Esophagus muscularis mucosa (tissue), 4 donors: ENCODE measurements around the gene DENND1C. TPM values are rescaled to one million over a fixed set of nuclear protein-coding genes. Genes with fewer than 3 reads are reported as not detected.
A peak's percentile ranks its signal among the peaks of the same experiment; 100 is the strongest.

Experiments
- DNase-seq: peaks from one replicate; pipeline ENCODE4 v3.0.0-alpha.2; 2017; ENCODE audit errors: extremely low spot score
- H3K27ac ChIP-seq, 4 donors: fragments of 200-600 bp; sonication (generic); replicated peaks in 1 of 4; 1 replicate in 3 of 4; 2 replicates in 1 of 4; pipeline ENCODE4 v1.5.1; 2016 to 2019; ENCODE audit warnings: mild to moderate bottlenecking in 1 of 4
- H3K27me3 ChIP-seq, 4 donors: fragments of 200-600 bp; sonication (generic); one replicate each; pipeline versions ENCODE4 v1.5.1 to v1.6.0; 2016 to 2019
- H3K36me3 ChIP-seq, 4 donors: fragments of 200-600 bp; sonication (generic); one replicate each; pipeline ENCODE4 v1.5.1; 2016 to 2019
- H3K4me1 ChIP-seq, 4 donors: fragments of 200-600 bp; sonication (generic); one replicate each; pipeline ENCODE4 v1.5.1; 2016 to 2019
- H3K4me3 ChIP-seq, 4 donors: fragments of 200-600 bp; sonication (generic); 1 replicate in 2 of 4; 2 replicates in 2 of 4; pipeline ENCODE4 v1.5.1; 2016 to 2019; ENCODE audit warnings: mild to moderate bottlenecking in 4 of 4, moderate library complexity in 1 of 4
- H3K9me3 ChIP-seq, 4 donors: fragments of 200-600 bp; sonication (generic); 1 replicate in 3 of 4; 2 replicates in 1 of 4; pipeline ENCODE4 v1.5.1; 2016 to 2019
- EP300 ChIP-seq: sonication (generic); formaldehyde crosslinking; IDR thresholded peaks from one replicate; pipeline ENCODE4 v1.6.1; 2017; ENCODE audit warnings: antibody characterized with exemption
- POLR2A ChIP-seq: fragments of 450-650 bp; IDR thresholded peaks from one replicate; pipeline ENCODE4 v1.6.1; 2017; ENCODE audit warnings: antibody characterized with exemption, moderate library complexity, mild to moderate bottlenecking, low read depth
- POLR2AphosphoS5 ChIP-seq, 2 donors: sonication (generic); formaldehyde crosslinking; IDR thresholded peaks; one replicate each; pipeline ENCODE4 v1.6.1; 2017; ENCODE audit warnings: antibody characterized with exemption in 2 of 2
- WGBS: methylation state at CpG from one replicate; pipeline ENCODE4 v1.1.5; 2018; 5-methylcytosine and 5-hydroxymethylcytosine counted together
- intact Hi-C: fragments of 100-400 bp; cut with DNase I; formaldehyde crosslinking; loops from one replicate; pipeline ENCODE4 v1.15.1; 2023
- total RNA-seq, 4 donors: library from RNA; depleted of rRNA; stranded (reverse); fragments of >200 nt; gene quantifications; one replicate each; pipeline versions ENCODE4 v1.1.0 to v1.2.1, GENCODE V29; 2016
- TF ChIP-seq, protein P1 (sequence below), 3 experiments: fragments of 200-600 bp in 2 of 3; fragments of 450-650 bp in 1 of 3; sonication (generic) in 2 of 3; IDR thresholded peaks; one replicate each; pipeline ENCODE4 v1.5.1; 2017 to 2019; ENCODE audit warnings: antibody characterized with exemption in 3 of 3, mild to moderate bottlenecking in 2 of 3, moderate library complexity in 1 of 3

The DENND1C gene
- total RNA-seq, 4 donors from 2014 or later, result 0.13 to 2.8 (median 1.1) TPM

DNA sequence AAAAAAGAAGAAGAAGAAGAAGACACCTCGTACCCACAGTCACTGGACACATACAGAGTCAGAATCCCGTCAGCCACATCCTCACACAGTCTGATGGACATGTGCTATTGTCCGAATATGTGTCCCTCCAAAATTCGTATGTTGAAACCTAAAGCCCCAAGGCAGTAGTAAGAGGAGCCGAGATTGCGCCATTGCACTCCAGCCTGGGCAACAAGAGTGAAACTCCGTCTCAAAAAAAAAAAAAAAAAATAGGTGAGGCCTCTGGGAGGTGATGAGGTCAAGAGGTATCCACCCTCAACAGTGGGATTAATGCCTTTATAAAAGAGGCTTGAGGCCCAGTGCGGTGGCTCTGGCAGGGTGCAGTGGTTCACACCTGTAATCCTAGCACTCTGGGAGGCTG is 2.6 kb upstream of the DENND1C start:
- WGBS, result 89% methylated on average over 8 of the region's 8 CpGs
- intact Hi-C loops, result no loop called here
- H3K36me3 ChIP-seq, result no peaks in the 10 kb centered on the region
- no peak overlapping the region for H3K27ac ChIP-seq
- H3K4me1 ChIP-seq, result no peaks in the 10 kb centered on the region
- H3K9me3 ChIP-seq, result no peaks in the 10 kb centered on the region
- H3K27me3 ChIP-seq, result peaks cover 0 to 62% (median 2%) of the 10 kb centered on the region in 4 donors
- H3K4me3 ChIP-seq, result no peak overlapping the region
- TF ChIP-seq, protein P1, sequence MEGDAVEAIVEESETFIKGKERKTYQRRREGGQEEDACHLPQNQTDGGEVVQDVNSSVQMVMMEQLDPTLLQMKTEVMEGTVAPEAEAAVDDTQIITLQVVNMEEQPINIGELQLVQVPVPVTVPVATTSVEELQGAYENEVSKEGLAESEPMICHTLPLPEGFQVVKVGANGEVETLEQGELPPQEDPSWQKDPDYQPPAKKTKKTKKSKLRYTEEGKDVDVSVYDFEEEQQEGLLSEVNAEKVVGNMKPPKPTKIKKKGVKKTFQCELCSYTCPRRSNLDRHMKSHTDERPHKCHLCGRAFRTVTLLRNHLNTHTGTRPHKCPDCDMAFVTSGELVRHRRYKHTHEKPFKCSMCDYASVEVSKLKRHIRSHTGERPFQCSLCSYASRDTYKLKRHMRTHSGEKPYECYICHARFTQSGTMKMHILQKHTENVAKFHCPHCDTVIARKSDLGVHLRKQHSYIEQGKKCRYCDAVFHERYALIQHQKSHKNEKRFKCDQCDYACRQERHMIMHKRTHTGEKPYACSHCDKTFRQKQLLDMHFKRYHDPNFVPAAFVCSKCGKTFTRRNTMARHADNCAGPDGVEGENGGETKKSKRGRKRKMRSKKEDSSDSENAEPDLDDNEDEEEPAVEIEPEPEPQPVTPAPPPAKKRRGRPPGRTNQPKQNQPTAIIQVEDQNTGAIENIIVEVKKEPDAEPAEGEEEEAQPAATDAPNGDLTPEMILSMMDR (IDR thresholded peaks at IDR 0.05), result no peak
- no peak for TF ChIP-seq EP300
- TF ChIP-seq POLR2AphosphoS5 (IDR thresholded peaks at IDR 0.05), result no peak
- TF ChIP-seq POLR2A, result no peak
- DNase-seq, result no peak

DNA sequence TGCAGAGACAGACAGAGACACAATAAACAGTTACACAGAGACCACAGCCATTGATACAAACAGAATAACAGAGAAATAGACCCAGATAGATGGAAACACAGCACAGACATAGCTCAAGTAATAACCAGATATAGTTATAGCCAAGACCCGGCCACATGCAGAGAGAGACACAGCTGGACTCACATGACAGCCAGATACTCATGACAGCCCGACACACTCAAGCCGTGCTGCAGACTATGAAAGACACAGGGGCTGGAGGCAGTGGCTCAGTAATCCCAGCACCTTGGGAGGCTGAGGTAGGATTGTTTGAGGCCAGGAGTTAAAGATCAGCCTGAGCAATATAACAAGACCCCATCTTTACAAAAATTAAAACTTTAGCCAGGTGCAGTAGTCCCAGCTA is 1.6 kb upstream of the DENND1C start:
- Histone ChIP-seq H3K27me3 (peaks cover 0 to 72% (median 4%) of the 10 kb centered on the region in 4 donors), H3K36me3 (no peaks in the 10 kb centered on the region), H3K4me3 (no peak overlapping the region), H3K4me1 (no peaks in the 10 kb centered on the region), H3K9me3 (no peaks in the 10 kb centered on the region), H3K27ac (no peak overlapping the region)
- 48% methylated on average over 3 of the region's 3 CpGs for WGBS
- intact Hi-C loops, result no loop called here
- no peak for DNase-seq
- TF ChIP-seq, protein P1 (IDR thresholded peaks at IDR 0.05), result no peak
- TF ChIP-seq POLR2A (no peak), EP300 (no peak), POLR2AphosphoS5 (IDR thresholded peaks at IDR 0.05) (no peak)

DNA sequence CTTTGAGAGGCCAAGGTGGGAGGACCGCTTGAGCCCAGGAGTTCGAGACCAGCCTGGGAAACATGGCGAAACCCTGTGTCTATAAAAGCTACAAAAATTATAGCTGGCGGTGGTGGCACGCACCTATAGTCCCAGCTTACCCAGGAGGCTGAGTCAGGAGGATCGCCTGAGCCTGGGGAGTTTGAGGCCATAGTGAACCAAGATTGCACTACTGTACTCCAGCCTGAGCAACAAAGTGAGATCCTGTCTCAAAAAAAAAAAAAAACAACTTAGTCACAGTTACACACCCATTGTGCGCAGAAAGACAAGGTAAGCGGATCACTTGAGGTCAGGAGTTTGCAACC is 728 bp upstream of the DENND1C start:
- Histone ChIP-seq H3K9me3 (no peaks in the 10 kb centered on the region), H3K27me3 (peaks cover 0 to 74% (median 6%) of the 10 kb centered on the region in 4 donors), H3K27ac (no peak overlapping the region), H3K4me1 (no peaks in the 10 kb centered on the region), H3K36me3 (no peaks in the 10 kb centered on the region), H3K4me3 (no peak overlapping the region)
- intact Hi-C loops, result no loop called here
- TF ChIP-seq POLR2A (no peak), EP300 (no peak), POLR2AphosphoS5 (IDR thresholded peaks at IDR 0.05) (no peak)
- TF ChIP-seq, protein P1 (IDR thresholded peaks at IDR 0.05), result no peak
- DNase-seq, result no peak
- 96% methylated on average over 8 of the region's 8 CpGs for WGBS

DNA sequence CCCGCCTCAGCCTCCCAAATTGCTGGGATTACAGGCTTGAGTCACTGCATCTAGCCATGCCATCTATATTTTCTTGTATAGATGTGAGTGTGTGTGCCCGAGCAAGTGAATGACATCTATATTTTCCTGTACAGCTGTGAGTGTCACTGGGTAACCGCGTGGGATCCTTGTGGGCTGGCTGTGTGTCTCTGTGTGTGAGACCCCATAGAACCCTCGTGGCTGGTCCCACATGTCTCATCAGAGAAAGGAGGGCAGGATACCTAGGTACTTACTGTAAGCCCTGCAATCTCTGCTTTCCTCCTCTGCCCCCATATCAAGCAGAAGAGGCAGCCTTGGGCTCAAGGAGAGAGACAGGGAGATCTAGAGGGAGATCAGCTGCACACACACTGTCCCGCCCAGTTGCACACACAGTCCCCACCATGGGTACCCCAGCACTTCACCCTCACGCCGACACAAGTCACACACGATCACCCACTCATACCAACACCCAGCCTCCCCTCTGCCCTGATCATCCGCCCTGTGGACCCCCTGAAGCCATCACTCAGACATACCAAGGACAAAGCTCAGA is 655 bp downstream of the DENND1C start:
- no peaks in the 10 kb centered on the region for H3K9me3 ChIP-seq
- H3K4me3 ChIP-seq, result peak overlapping the region; percentile 22 to 44 (median 30)
- 73% methylated on average over 8 of the region's 10 CpGs for WGBS
- no peak for DNase-seq
- peaks cover 11 to 13% (median 12%) of the 10 kb centered on the region in 4 donors for H3K4me1 ChIP-seq
- H3K27ac ChIP-seq, result no peak overlapping the region
- intact Hi-C loops, result no loop called here
- no peaks in the 10 kb centered on the region for H3K36me3 ChIP-seq
- peaks cover 3 to 77% (median 18%) of the 10 kb centered on the region in 4 donors for H3K27me3 ChIP-seq
- TF ChIP-seq, protein P1 (IDR thresholded peaks at IDR 0.05), result no peak
- TF ChIP-seq POLR2A, result no peak
- TF ChIP-seq EP300, result no peak
- no peak for TF ChIP-seq POLR2AphosphoS5 (IDR thresholded peaks at IDR 0.05)

DNA sequence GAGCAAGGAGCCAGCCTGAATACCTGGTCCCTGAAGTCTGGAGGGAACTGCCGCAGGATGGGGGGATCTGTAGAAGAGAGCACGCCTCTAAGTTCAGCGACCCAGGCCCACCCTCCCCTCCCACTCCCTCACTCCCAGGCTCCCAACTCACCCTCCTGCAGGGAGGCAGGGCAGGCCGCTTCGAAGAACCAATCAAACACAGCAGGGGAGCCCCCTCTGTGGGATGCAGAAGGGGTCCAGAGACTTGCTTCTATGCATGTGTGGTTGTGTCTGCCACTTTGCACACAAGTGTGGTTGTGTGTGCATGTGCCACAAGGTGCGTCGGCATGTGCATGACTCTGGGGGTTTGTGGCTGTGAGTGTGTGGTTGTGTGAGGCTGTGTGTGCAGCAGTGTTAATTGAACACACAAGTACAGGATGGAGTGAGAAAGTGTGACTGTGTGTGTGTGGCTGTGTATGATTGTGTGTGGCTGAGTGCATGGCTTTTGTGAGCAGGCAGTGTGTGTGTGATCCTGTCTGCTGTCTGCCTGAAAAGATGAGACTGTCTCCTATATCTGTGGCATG is 1.7 kb downstream of the DENND1C start:
- no peak for DNase-seq
- 66% methylated on average over 5 of the region's 7 CpGs for WGBS
- intact Hi-C loops, result no loop called here
- H3K4me3 ChIP-seq, result no peak overlapping the region
- H3K4me1 ChIP-seq, result peaks cover 11 to 22% (median 18%) of the 10 kb centered on the region in 4 donors
- H3K27me3 ChIP-seq, result peaks cover 3 to 87% (median 28%) of the 10 kb centered on the region in 4 donors
- no peaks in the 10 kb centered on the region for H3K9me3 ChIP-seq
- no peaks in the 10 kb centered on the region for H3K36me3 ChIP-seq
- TF ChIP-seq, protein P1 (IDR thresholded peaks at IDR 0.05), result no peak
- TF ChIP-seq POLR2AphosphoS5 (IDR thresholded peaks at IDR 0.05), result no peak
- TF ChIP-seq POLR2A, result no peak
- TF ChIP-seq EP300, result no peak
- no peak overlapping the region for H3K27ac ChIP-seq
